ENCODE data around the gene MCF2L2. TPM values are rescaled to one million over a fixed set of nuclear protein-coding genes. Genes with fewer than 3 reads are reported as not detected.

MCF2L2 gene
- total RNA-seq, 1 donor from 2014 or later: 4.1 TPM

- Mint-ChIP-seq H3K4me3 (no peak overlapping the region), H3K36me3 (ENCODE audit: low read depth) (no peaks in the 10 kb centered on the region), H3K27me3 (ENCODE audit: insufficient read depth) (no peaks in the 10 kb centered on the region), H3K9me3 (no peaks in the 10 kb centered on the region), H3K27ac (no peak overlapping the region), H3K4me1 (ENCODE audit: low read depth) (peaks cover 24% of the 10 kb centered on the region)
- intact Hi-C loops (cut with micrococcal nuclease): loop anchor here (10.0 kb wide), 2 partner anchors 316 to 486 kb away; partner anchors contain the start of gene ATP11B
- DNase-seq (ENCODE audit: low spot score): no peak
These were observed 147.2 kb downstream of the MCF2L2 start for GRCh38 chr3:183281126-183281797.

GRCh38 chr3:183279371-183279770 lies 149.0 kb downstream of the MCF2L2 start:
- no peak overlapping the region for H3K4me3 Mint-ChIP-seq
- peaks cover 6% of the 10 kb centered on the region for H3K4me1 Mint-ChIP-seq (ENCODE audit: low read depth)
- H3K36me3 Mint-ChIP-seq (ENCODE audit: low read depth): peaks cover 2% of the 10 kb centered on the region
- intact Hi-C loops (cut with micrococcal nuclease): no loop called here
- H3K27me3 Mint-ChIP-seq (ENCODE audit: insufficient read depth): no peaks in the 10 kb centered on the region
- no peak overlapping the region for H3K27ac Mint-ChIP-seq
- no peak for DNase-seq (ENCODE audit: low spot score)
- no peaks in the 10 kb centered on the region for H3K9me3 Mint-ChIP-seq

- DNase-seq (ENCODE audit: low spot score): no peak
- Mint-ChIP-seq H3K27ac (no peak overlapping the region), H3K4me1 (ENCODE audit: low read depth) (no peaks in the 10 kb centered on the region), H3K27me3 (ENCODE audit: insufficient read depth) (no peaks in the 10 kb centered on the region), H3K4me3 (no peak overlapping the region), H3K36me3 (ENCODE audit: low read depth) (peaks cover 2% of the 10 kb centered on the region), H3K9me3 (no peaks in the 10 kb centered on the region)
- intact Hi-C loops (cut with micrococcal nuclease): no loop called here
These were observed 149.8 kb downstream of the MCF2L2 start for GRCh38 chr3:183278479-183279088.

- no peak overlapping the region for H3K27ac Mint-ChIP-seq
- H3K9me3 Mint-ChIP-seq: no peaks in the 10 kb centered on the region
- no peak overlapping the region for H3K4me3 Mint-ChIP-seq
- H3K4me1 Mint-ChIP-seq (ENCODE audit: low read depth): no peaks in the 10 kb centered on the region
- H3K27me3 Mint-ChIP-seq (ENCODE audit: insufficient read depth): no peaks in the 10 kb centered on the region
- H3K36me3 Mint-ChIP-seq (ENCODE audit: low read depth): peaks cover 2% of the 10 kb centered on the region
- intact Hi-C loops (cut with micrococcal nuclease): no loop called here
- DNase-seq (ENCODE audit: low spot score): no peak
These were observed 151.2 kb downstream of the MCF2L2 start for GRCh38 chr3:183277260-183277659.

DNA sequence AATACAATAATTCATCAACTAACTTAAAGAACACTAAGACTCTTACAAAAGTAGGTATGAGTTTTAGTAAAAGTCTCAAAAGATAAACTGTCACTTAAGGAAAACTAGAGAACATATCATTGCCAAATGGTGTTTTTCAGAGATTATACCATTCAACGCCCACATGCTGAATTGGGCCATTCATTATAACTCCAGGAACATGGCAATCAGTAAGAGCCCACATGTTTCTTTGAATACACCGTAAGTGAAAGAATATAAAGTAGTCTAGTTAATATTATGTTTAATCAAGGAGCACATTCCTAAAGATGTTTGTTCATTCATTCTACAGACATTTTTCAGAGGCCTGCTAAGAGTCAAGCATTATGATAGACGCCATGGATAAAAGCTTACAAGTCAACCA lies 152.5 kb downstream of the MCF2L2 start:
- intact Hi-C loops (cut with micrococcal nuclease): no loop called here
- Mint-ChIP-seq H3K4me3 (no peak overlapping the region), H3K4me1 (ENCODE audit: low read depth) (no peaks in the 10 kb centered on the region), H3K27ac (no peak overlapping the region), H3K36me3 (ENCODE audit: low read depth) (peaks cover 4% of the 10 kb centered on the region), H3K9me3 (no peaks in the 10 kb centered on the region), H3K27me3 (ENCODE audit: insufficient read depth) (no peaks in the 10 kb centered on the region)
- no peak for DNase-seq (ENCODE audit: low spot score)

DNA sequence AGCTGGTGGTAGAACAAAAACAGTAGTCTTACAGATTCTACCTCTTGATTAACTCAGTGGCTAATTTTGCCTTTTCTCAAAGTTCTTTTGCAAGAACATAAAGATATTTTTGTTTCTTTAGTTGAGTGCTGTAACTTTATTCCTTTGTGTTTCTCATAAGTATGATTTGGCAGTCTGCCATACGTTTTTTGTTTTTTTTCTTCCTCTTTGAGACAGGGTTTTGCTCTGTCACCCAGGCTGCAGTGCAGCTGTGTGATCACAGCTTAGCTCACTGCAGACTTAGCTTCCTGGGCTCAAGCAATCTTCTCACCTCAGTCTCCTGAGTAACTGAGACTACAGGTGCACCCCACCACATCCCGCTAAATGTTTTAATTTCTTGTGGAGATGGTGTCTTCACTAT lies 153.0 kb downstream of the MCF2L2 start:
- Mint-ChIP-seq H3K27me3 (ENCODE audit: insufficient read depth) (no peaks in the 10 kb centered on the region), H3K9me3 (no peaks in the 10 kb centered on the region), H3K4me1 (ENCODE audit: low read depth) (no peaks in the 10 kb centered on the region), H3K4me3 (no peak overlapping the region), H3K27ac (no peak overlapping the region), H3K36me3 (ENCODE audit: low read depth) (peaks cover 4% of the 10 kb centered on the region)
- no peak for DNase-seq (ENCODE audit: low spot score)
- intact Hi-C loops (cut with micrococcal nuclease): no loop called here

DNA sequence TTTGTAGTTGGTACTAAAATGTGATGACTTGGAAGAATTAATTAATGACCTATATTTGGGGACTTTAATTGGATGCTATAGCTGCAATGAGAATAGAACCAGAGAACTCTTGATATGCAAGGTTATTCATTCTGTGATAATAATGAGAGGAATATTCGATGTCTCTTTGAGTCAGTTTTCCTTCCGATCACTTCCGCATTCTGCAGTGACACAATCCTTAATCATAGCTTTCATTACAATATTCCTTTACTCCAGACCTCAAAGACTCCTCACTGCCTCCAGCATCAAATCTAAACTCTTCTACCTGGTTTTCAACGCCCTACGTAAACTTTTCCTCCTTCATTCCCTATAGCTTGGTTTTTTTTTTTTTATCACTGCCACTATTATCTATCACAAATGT lies 153.8 kb downstream of the MCF2L2 start:
- H3K36me3 Mint-ChIP-seq (ENCODE audit: low read depth): peaks cover 7% of the 10 kb centered on the region
- intact Hi-C loops (cut with micrococcal nuclease): no loop called here
- no peak overlapping the region for H3K4me3 Mint-ChIP-seq
- no peak for DNase-seq (ENCODE audit: low spot score)
- H3K4me1 Mint-ChIP-seq (ENCODE audit: low read depth): no peaks in the 10 kb centered on the region
- H3K9me3 Mint-ChIP-seq: no peaks in the 10 kb centered on the region
- H3K27me3 Mint-ChIP-seq (ENCODE audit: insufficient read depth): no peaks in the 10 kb centered on the region
- no peak overlapping the region for H3K27ac Mint-ChIP-seq

DNA sequence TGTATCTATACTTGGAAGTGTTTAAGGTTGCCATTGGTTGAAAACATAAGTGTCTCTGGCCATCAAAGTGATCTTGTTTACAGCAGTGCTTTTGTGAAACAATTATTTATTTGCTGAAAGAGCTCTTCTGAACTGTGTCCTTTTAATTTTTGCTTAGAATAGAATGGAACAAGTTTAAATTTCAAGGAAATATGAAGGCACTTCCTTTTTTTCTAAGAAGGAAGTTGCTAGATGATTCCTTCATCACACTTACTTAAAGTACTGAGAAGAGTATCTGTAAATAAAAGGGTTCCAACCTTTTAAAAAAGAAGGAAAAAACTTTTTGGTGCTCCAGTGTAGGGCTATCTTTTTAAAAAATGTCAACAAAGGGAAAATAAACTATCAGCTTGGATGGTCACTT lies 155.6 kb downstream of the MCF2L2 start:
- intact Hi-C loops (cut with micrococcal nuclease): no loop called here
- H3K27ac Mint-ChIP-seq: no peak overlapping the region
- H3K9me3 Mint-ChIP-seq: no peaks in the 10 kb centered on the region
- no peak overlapping the region for H3K4me3 Mint-ChIP-seq
- H3K4me1 Mint-ChIP-seq (ENCODE audit: low read depth): peaks cover 7% of the 10 kb centered on the region
- no peaks in the 10 kb centered on the region for H3K27me3 Mint-ChIP-seq (ENCODE audit: insufficient read depth)
- DNase-seq (ENCODE audit: low spot score): no peak
- peaks cover 10% of the 10 kb centered on the region for H3K36me3 Mint-ChIP-seq (ENCODE audit: low read depth)

- no peak for DNase-seq (ENCODE audit: low spot score)
- intact Hi-C loops (cut with micrococcal nuclease): no loop called here
- Mint-ChIP-seq H3K27ac (no peak overlapping the region), H3K27me3 (ENCODE audit: insufficient read depth) (no peaks in the 10 kb centered on the region), H3K36me3 (ENCODE audit: low read depth) (peaks cover 11% of the 10 kb centered on the region), H3K9me3 (no peaks in the 10 kb centered on the region), H3K4me1 (ENCODE audit: low read depth) (peaks cover 12% of the 10 kb centered on the region), H3K4me3 (no peak overlapping the region)
These were observed 156.3 kb downstream of the MCF2L2 start for GRCh38 chr3:183272142-183272541.

DNA sequence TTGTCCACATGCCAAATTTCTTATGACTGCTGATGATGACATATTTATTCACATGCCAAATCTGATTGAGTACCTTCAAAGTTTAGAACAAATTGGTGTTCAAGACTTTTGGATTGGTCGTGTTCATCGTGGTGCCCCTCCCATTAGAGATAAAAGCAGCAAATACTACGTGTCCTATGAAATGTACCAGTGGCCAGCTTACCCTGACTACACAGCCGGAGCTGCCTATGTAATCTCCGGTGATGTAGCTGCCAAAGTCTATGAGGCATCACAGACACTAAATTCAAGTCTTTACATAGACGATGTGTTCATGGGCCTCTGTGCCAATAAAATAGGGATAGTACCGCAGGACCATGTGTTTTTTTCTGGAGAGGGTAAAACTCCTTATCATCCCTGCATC lies 158.1 kb downstream of the MCF2L2 start:
- Mint-ChIP-seq H3K4me1 (ENCODE audit: low read depth) (peaks cover 15% of the 10 kb centered on the region), H3K4me3 (no peak overlapping the region), H3K27ac (no peak overlapping the region), H3K36me3 (ENCODE audit: low read depth) (peaks cover 14% of the 10 kb centered on the region), H3K9me3 (no peaks in the 10 kb centered on the region), H3K27me3 (ENCODE audit: insufficient read depth) (no peaks in the 10 kb centered on the region)
- intact Hi-C loops (cut with micrococcal nuclease): no loop called here
- DNase-seq (ENCODE audit: low spot score): no peak

- Mint-ChIP-seq H3K4me3 (no peak overlapping the region), H3K9me3 (no peaks in the 10 kb centered on the region), H3K36me3 (ENCODE audit: low read depth) (peaks cover 11% of the 10 kb centered on the region), H3K27ac (no peak overlapping the region), H3K27me3 (ENCODE audit: insufficient read depth) (no peaks in the 10 kb centered on the region), H3K4me1 (ENCODE audit: low read depth) (peaks cover 15% of the 10 kb centered on the region)
- intact Hi-C loops (cut with micrococcal nuclease): loop anchor here (5.0 kb wide), 2 partner anchors 38 to 113 kb away; no protein-coding TSS in a partner anchor
- no peak for DNase-seq (ENCODE audit: low spot score)
These were observed 159.1 kb downstream of the MCF2L2 start for GRCh38 chr3:183269345-183269744.

- Mint-ChIP-seq H3K4me1 (ENCODE audit: low read depth) (peaks cover 15% of the 10 kb centered on the region), H3K27me3 (ENCODE audit: insufficient read depth) (no peaks in the 10 kb centered on the region), H3K36me3 (ENCODE audit: low read depth) (peaks cover 11% of the 10 kb centered on the region), H3K4me3 (no peak overlapping the region), H3K9me3 (no peaks in the 10 kb centered on the region), H3K27ac (peak overlapping the region; percentile 6)
- no peak for DNase-seq (ENCODE audit: low spot score)
- intact Hi-C loops (cut with micrococcal nuclease): loop anchor here (5.0 kb wide), 2 partner anchors 39 to 114 kb away; no protein-coding TSS in a partner anchor
These were observed 160.1 kb downstream of the MCF2L2 start for GRCh38 chr3:183268366-183268765.

- intact Hi-C loops (cut with micrococcal nuclease): loop anchor here (5.0 kb wide), 2 partner anchors 40 to 115 kb away; no protein-coding TSS in a partner anchor
- no peak for DNase-seq (ENCODE audit: low spot score)
- Mint-ChIP-seq H3K36me3 (ENCODE audit: low read depth) (peaks cover 11% of the 10 kb centered on the region), H3K4me1 (ENCODE audit: low read depth) (peaks cover 15% of the 10 kb centered on the region), H3K27ac (peak overlapping the region; percentile 38), H3K9me3 (no peaks in the 10 kb centered on the region), H3K4me3 (no peak overlapping the region), H3K27me3 (ENCODE audit: insufficient read depth) (no peaks in the 10 kb centered on the region)
These were observed 161.3 kb downstream of the MCF2L2 start for GRCh38 chr3:183267140-183267539.

Measured in activated T-helper 1 cell treated with anti-CD3 and anti-CD28 coated beads, Interleukin-12 subunit alpha, Interleukin-12 subunit beta, Interleukin-2, Interleukin-4 antibody, amounts not matched to agents 30 ng/mL and 10 ng/mL and 1 ng/mL, durations not matched to agents 14 hours and 24 hours and 36 hours (primary cell).